Tibial nerve (tissue), 4 donors: ENCODE data around the gene SEMA6A. TPM values are rescaled to one million over a fixed set of nuclear protein-coding genes. Genes with fewer than 3 reads are reported as not detected.

Source experiments
- DNase-seq, 2 donors: peaks; one replicate each; pipeline ENCODE4 v3.0.0-alpha.2; 2019; ENCODE audit warnings: low spot score in 2 of 2
- H3K27ac ChIP-seq, 4 donors: fragments of 200-600 bp; sonication (generic) in 3 of 4; one replicate each; pipeline ENCODE4 v1.5.1; 2017 to 2019; ENCODE audit warnings: mild to moderate bottlenecking in 1 of 4
- H3K27me3 ChIP-seq, 2 donors: fragments of 200-600 bp; sonication (generic) in 1 of 2; one replicate each; pipeline versions ENCODE4 v1.5.1 to v1.6.0; 2017 to 2019
- H3K36me3 ChIP-seq, 3 donors: fragments of 200-600 bp; sonication (generic); one replicate each; pipeline ENCODE4 v1.5.1; 2018 to 2019
- H3K4me1 ChIP-seq, 4 donors: fragments of 200-600 bp; sonication (generic) in 3 of 4; one replicate each; pipeline ENCODE4 v1.5.1; 2017 to 2019
- H3K4me3 ChIP-seq, 4 donors: fragments of 200-600 bp; sonication (generic) in 3 of 4; one replicate each; pipeline ENCODE4 v1.5.1; 2017 to 2019; ENCODE audit warnings: mild to moderate bottlenecking in 1 of 4, moderate library complexity in 1 of 4
- H3K9me3 ChIP-seq, 4 donors: fragments of 200-600 bp; sonication (generic) in 3 of 4; one replicate each; pipeline ENCODE4 v1.5.1; 2017 to 2019
- CTCF ChIP-seq, 5 experiments: fragments of 200-600 bp in 3 of 5; fragments of 450-650 bp in 2 of 5; sonication (generic) in 3 of 5; IDR thresholded peaks; one replicate each; pipeline ENCODE4 v1.5.1; 2016 to 2019; ENCODE audit warnings: antibody characterized with exemption in 5 of 5, mild to moderate bottlenecking in 3 of 5, moderate library complexity in 2 of 5
- EP300 ChIP-seq, 2 donors: sonication (generic); formaldehyde crosslinking; IDR thresholded peaks; one replicate each; pipeline ENCODE4 v1.6.1; 2017; ENCODE audit warnings: antibody characterized with exemption in 2 of 2, mild to moderate bottlenecking in 1 of 2
- POLR2A ChIP-seq, 2 donors: fragments of 450-650 bp; IDR thresholded peaks; one replicate each; pipeline ENCODE4 v1.6.1; 2017; ENCODE audit warnings: antibody characterized with exemption in 2 of 2, mild to moderate bottlenecking in 2 of 2, moderate library complexity in 2 of 2
- WGBS, 2 donors: methylation state at CpG; one replicate each; pipeline ENCODE4 v1.1.5; 2018; 5-methylcytosine and 5-hydroxymethylcytosine counted together
- total RNA-seq, 4 donors: library from RNA; depleted of rRNA; stranded (reverse); fragments of >200 nt; gene quantifications; one replicate each; pipeline ENCODE4 v1.1.0, GENCODE V29; 2016

Gene SEMA6A
- total RNA-seq, 4 donors from 2014 or later, result 13.6 to 25.1 (median 21.4) TPM

- no peak overlapping the region for H3K4me3 ChIP-seq
- H3K27me3 ChIP-seq, result no peaks in the 10 kb centered on the region
- H3K27ac ChIP-seq, result no peak overlapping the region
- no peaks in the 10 kb centered on the region for H3K36me3 ChIP-seq
- TF ChIP-seq EP300 (IDR thresholded peaks at IDR 0.05) (no peak), POLR2A (IDR thresholded peaks at IDR 0.05) (no peak), CTCF (IDR thresholded peaks at IDR 0.05) (no peak)
- H3K4me1 ChIP-seq, result no peaks in the 10 kb centered on the region
- no peaks in the 10 kb centered on the region for H3K9me3 ChIP-seq
- no peak for DNase-seq
Measured at GRCh38 chr5:116583085-116583861, 8.7 kb upstream of the SEMA6A start.

GRCh38 chr5:116581910-116582309 is 7.3 kb upstream of the SEMA6A start:
- H3K27me3 ChIP-seq, result no peaks in the 10 kb centered on the region
- H3K36me3 ChIP-seq, result no peaks in the 10 kb centered on the region
- H3K4me3 ChIP-seq, result no peak overlapping the region
- DNase-seq, result no peak
- no peak overlapping the region for H3K27ac ChIP-seq
- no peaks in the 10 kb centered on the region for H3K4me1 ChIP-seq
- TF ChIP-seq POLR2A (IDR thresholded peaks at IDR 0.05) (no peak), CTCF (IDR thresholded peaks at IDR 0.05) (no peak)
- 75 to 77% methylated on average over 1 of the region's 1 CpG for whole genome bisulfite sequencing, 2 donors
- H3K9me3 ChIP-seq, result no peaks in the 10 kb centered on the region

GRCh38 chr5:116579144-116579543 is 4.5 kb upstream of the SEMA6A start:
- H3K9me3 ChIP-seq, result no peaks in the 10 kb centered on the region
- no peak for TF ChIP-seq EP300 (IDR thresholded peaks at IDR 0.05)
- peaks cover 0 to 6% of the 10 kb centered on the region in 2 donors for H3K27me3 ChIP-seq
- 81 to 82% methylated on average over 6 of the region's 6 CpGs for WGBS, 2 donors
- H3K36me3 ChIP-seq, result no peaks in the 10 kb centered on the region
- H3K4me1 ChIP-seq, result peaks cover 0 to 23% (median 5%) of the 10 kb centered on the region in 4 donors
- H3K27ac ChIP-seq, result no peak overlapping the region
- DNase-seq, result no peak
- H3K4me3 ChIP-seq, result no peak overlapping the region

- no peak overlapping the region for H3K4me3 ChIP-seq
- H3K4me1 ChIP-seq, result peaks cover 0 to 27% (median 5%) of the 10 kb centered on the region in 4 donors
- no peak for DNase-seq
- WGBS, 2 donors, result 94 to 95% methylated on average over 3 of the region's 3 CpGs
- H3K27ac ChIP-seq, result no peak overlapping the region
- H3K9me3 ChIP-seq, result no peaks in the 10 kb centered on the region
- H3K27me3 ChIP-seq, result peaks cover 0 to 6% of the 10 kb centered on the region in 2 donors
- TF ChIP-seq POLR2A (IDR thresholded peaks at IDR 0.05), result no peak
- no peak for TF ChIP-seq CTCF (IDR thresholded peaks at IDR 0.05)
- no peaks in the 10 kb centered on the region for H3K36me3 ChIP-seq
Measured at GRCh38 chr5:116578676-116579075, 4.1 kb upstream of the SEMA6A start.

- TF ChIP-seq EP300 (IDR thresholded peaks at IDR 0.05), result no peak
- TF ChIP-seq POLR2A (IDR thresholded peaks at IDR 0.05), result no peak
- no peak for TF ChIP-seq CTCF (IDR thresholded peaks at IDR 0.05)
Measured at GRCh38 chr5:116577064-116577788, 2.6 kb upstream of the SEMA6A start.

More at GRCh38 chr5:116577064-116577788, 2.6 kb upstream of the SEMA6A start:
- Histone ChIP-seq H3K27ac (no peak overlapping the region), H3K4me3 (no peak overlapping the region), H3K9me3 (no peaks in the 10 kb centered on the region), H3K27me3 (peaks cover 0 to 13% of the 10 kb centered on the region in 2 donors), H3K36me3 (no peaks in the 10 kb centered on the region), H3K4me1 (peaks cover 0 to 42% (median 5%) of the 10 kb centered on the region in 4 donors)
- DNase-seq, result no peak
- 79 to 83% methylated on average over 12 of the region's 12 CpGs for WGBS, 2 donors
